H9 (cell line): ENCODE data around the gene ZNF621. TPM values are rescaled to one million over a fixed set of nuclear protein-coding genes. Genes with fewer than 3 reads are reported as not detected.

Source experiments
- DNase-seq: peaks from one replicate; pipeline ENCODE4 v3.0.0-alpha.2; 2017
- H2AFZ ChIP-seq: one replicate; pipeline ENCODE4 v1.6.1; 2013; ENCODE audit warnings: mild to moderate bottlenecking, low read length, control low read depth, moderate library complexity
- H2AK5ac ChIP-seq: 2 replicates; pipeline ENCODE4 v1.6.1; 2013; ENCODE audit warnings: low read length, control low read depth, mixed read lengths; ENCODE audit not compliant: insufficient read length
- H2BK120ac ChIP-seq: one replicate; pipeline ENCODE4 v1.6.1; 2013; ENCODE audit warnings: low read depth, mild to moderate bottlenecking, low read length, control low read depth, inconsistent platforms; ENCODE audit not compliant: poor library complexity, severe bottlenecking
- H2BK12ac ChIP-seq: 2 replicates; pipeline ENCODE4 v1.6.1; 2013; ENCODE audit warnings: low read length, control low read depth, mixed read lengths, low read depth; ENCODE audit not compliant: insufficient read length
- H2BK15ac ChIP-seq: 2 replicates; pipeline ENCODE4 v1.6.1; 2013; ENCODE audit warnings: low read depth, low read length, control low read depth
- H2BK20ac ChIP-seq: one replicate; pipeline ENCODE4 v1.6.1; 2013; ENCODE audit warnings: low read depth, mild to moderate bottlenecking, low read length, control low read depth, inconsistent platforms; ENCODE audit not compliant: poor library complexity, severe bottlenecking
- H2BK5ac ChIP-seq: 2 replicates; pipeline ENCODE4 v1.6.1; 2013; ENCODE audit warnings: low read length, control low read depth, mixed read lengths; ENCODE audit not compliant: insufficient read length
- H3K14ac ChIP-seq: 2 replicates; pipeline ENCODE4 v1.6.1; 2013; ENCODE audit warnings: low read length, control low read depth; ENCODE audit not compliant: insufficient read depth
- H3K18ac ChIP-seq: 2 replicates; pipeline ENCODE4 v1.6.1; 2013; ENCODE audit warnings: low read depth, mild to moderate bottlenecking, mixed read lengths, low read length, control low read depth; ENCODE audit not compliant: insufficient read length
- H3K23ac ChIP-seq: 2 replicates; pipeline ENCODE4 v1.6.1; 2013; ENCODE audit warnings: low read length, control low read depth, mixed read lengths, low read depth; ENCODE audit not compliant: insufficient read length
- H3K23me2 ChIP-seq: 2 replicates; pipeline ENCODE4 v1.6.1; 2013; ENCODE audit warnings: low read depth, mild to moderate bottlenecking, mixed read lengths, low read length, control low read depth; ENCODE audit not compliant: insufficient read length, poor library complexity, severe bottlenecking
- H3K27ac ChIP-seq: 2 replicates; pipeline ENCODE4 v1.5.1; 2013; ENCODE audit warnings: low read length, control low read depth, mixed read lengths, low read depth; ENCODE audit not compliant: insufficient read length
- H3K27me3 ChIP-seq: 2 replicates; pipeline ENCODE4 v1.6.1; 2013; ENCODE audit warnings: low read length, control low read depth, inconsistent platforms; ENCODE audit not compliant: insufficient read depth
- H3K4ac ChIP-seq: 2 replicates; pipeline ENCODE4 v1.6.1; 2013; ENCODE audit warnings: low read depth, mild to moderate bottlenecking, control low read depth, inconsistent platforms, low read length, moderate library complexity
- H3K4me1 ChIP-seq: 2 replicates; pipeline ENCODE4 v1.6.1; 2013; ENCODE audit warnings: low read length, control low read depth, inconsistent platforms; ENCODE audit not compliant: insufficient read depth
- H3K4me2 ChIP-seq: 2 replicates; pipeline ENCODE4 v1.6.1; 2013; ENCODE audit warnings: low read length, control low read depth, mixed read lengths; ENCODE audit not compliant: insufficient read length, insufficient read depth
- H3K56ac ChIP-seq: 2 replicates; pipeline ENCODE4 v1.6.1; 2013; ENCODE audit warnings: low read depth, mild to moderate bottlenecking, mixed read lengths, low read length, control low read depth; ENCODE audit not compliant: insufficient read length
- H3K79me1 ChIP-seq: 2 replicates; pipeline ENCODE4 v1.6.1; 2013; ENCODE audit warnings: low read depth, mild to moderate bottlenecking, moderate library complexity, low read length, control low read depth, inconsistent platforms; ENCODE audit not compliant: insufficient read depth, poor library complexity, severe bottlenecking
- H3K79me2 ChIP-seq: 2 replicates; pipeline ENCODE4 v1.6.1; 2013; ENCODE audit warnings: low read length, control low read depth, inconsistent platforms; ENCODE audit not compliant: insufficient read depth
- H3K9ac ChIP-seq: 2 replicates; pipeline ENCODE4 v1.6.1; 2013; ENCODE audit warnings: low read length, control low read depth, mixed read lengths; ENCODE audit not compliant: insufficient read length; ENCODE audit errors: extremely low read depth
- H3K9me3 ChIP-seq: one replicate; pipeline ENCODE4 v1.6.1; 2013; ENCODE audit warnings: low read depth, low read length, inconsistent platforms; ENCODE audit not compliant: control insufficient read depth
- H3T11ph ChIP-seq: one replicate; pipeline ENCODE4 v1.6.1; 2013; ENCODE audit warnings: mild to moderate bottlenecking, low read length, control low read depth, inconsistent platforms
- H4K20me1 ChIP-seq: one replicate; pipeline ENCODE4 v1.6.1; 2013; ENCODE audit not compliant: control insufficient read depth, insufficient read length, insufficient read depth
- H4K5ac ChIP-seq: 2 replicates; pipeline ENCODE4 v1.6.1; 2013; ENCODE audit warnings: low read depth, mild to moderate bottlenecking, mixed read lengths, low read length, control low read depth; ENCODE audit not compliant: insufficient read length
- H4K8ac ChIP-seq: replicated peaks from 2 replicates; pipeline ENCODE4 v1.6.1; 2013; ENCODE audit warnings: low read length, control low read depth, mixed read lengths, low read depth; ENCODE audit not compliant: insufficient read length
- H4K91ac ChIP-seq: 2 replicates; pipeline ENCODE4 v1.6.1; 2013; ENCODE audit warnings: low read depth, mild to moderate bottlenecking, moderate library complexity, mixed read lengths, low read length, control low read depth; ENCODE audit not compliant: insufficient read length
- H3K27ac Mint-ChIP-seq, 3 experiments: 2 replicates in 2 of 3; 3 replicates in 1 of 3; pipeline ENCODE4 v1.8.0; 2020 to 2021; ENCODE audit warnings: mixed read lengths in 3 of 3, mild to moderate bottlenecking in 1 of 3, moderate library complexity in 1 of 3
- H3K27me3 Mint-ChIP-seq: 2 replicates; pipeline ENCODE4 v1.8.0; 2021; ENCODE audit warnings: low read depth, mild to moderate bottlenecking, moderate library complexity, mixed read lengths
- H3K36me3 Mint-ChIP-seq, 3 experiments: 2 replicates in 2 of 3; 3 replicates in 1 of 3; pipeline ENCODE4 v1.8.0; 2020 to 2021; ENCODE audit warnings: low read depth in 3 of 3, mixed read lengths in 3 of 3; ENCODE audit not compliant: insufficient read depth in 1 of 3
- H3K4me1 Mint-ChIP-seq, 2 experiments: 2 replicates each; pipeline ENCODE4 v1.8.0; 2020; ENCODE audit warnings: mixed read lengths in 2 of 2
- H3K4me3 Mint-ChIP-seq, 2 experiments: 2 replicates in 1 of 2; 3 replicates in 1 of 2; pipeline ENCODE4 v1.8.0; 2020 to 2021; ENCODE audit warnings: mild to moderate bottlenecking in 2 of 2, mixed read lengths in 2 of 2, moderate library complexity in 1 of 2
- H3K9me3 Mint-ChIP-seq, 2 experiments: 2 replicates in 1 of 2; 3 replicates in 1 of 2; pipeline ENCODE4 v1.8.0; 2020; ENCODE audit warnings: mild to moderate bottlenecking in 2 of 2, mixed read lengths in 2 of 2, moderate library complexity in 1 of 2
- CTCF ChIP-seq: fragments of 200-600 bp; sonication (generic); conservative IDR thresholded peaks from 3 replicates; pipeline ENCODE4 v1.8.0; 2021; ENCODE audit warnings: antibody characterized with exemption, mild to moderate bottlenecking
- WGBS: extraction: QIAGEN DNeasy Blood & Tissue Kit; methylation state at CpG from one replicate; pipeline ENCODE4 v1.1.7; 2013; ENCODE audit warnings: missing lambda C conversion rate, low lambda C conversion rate, mixed read lengths; ENCODE audit not compliant: insufficient read length; ENCODE audit errors: extremely low coverage; 5-methylcytosine and 5-hydroxymethylcytosine counted together
- total RNA-seq: library from RNA; stranded (reverse); gene quantifications from 2 replicates; pipeline ENCODE4 v1.2.1, GENCODE V29; 2021

The ZNF621 gene
- total RNA-seq, 1 experiment from 2014 or later: 23.8 TPM

- Histone ChIP-seq H2BK15ac (no peak within 1 kb of the TSS), H2BK12ac (no peak within 1 kb of the TSS), H2BK20ac (no peak within 1 kb of the TSS), H4K8ac (no peak within 1 kb of the TSS), H3K4me2 (peak within 1 kb of the TSS; percentile 85), H3K4me1 (no peaks in the 10 kb centered on the region), H3K27me3 (no peaks in the 10 kb centered on the region), H2BK120ac (no peak within 1 kb of the TSS), H4K5ac (no peak within 1 kb of the TSS), H3T11ph (no peak within 1 kb of the TSS), H3K27ac (no peak within 1 kb of the TSS), H3K23me2 (peaks cover 4% of the 10 kb centered on the region), H4K20me1 (no peaks in the 10 kb centered on the region), H2AFZ (peak within 1 kb of the TSS; percentile 63), H3K9ac (peak within 1 kb of the TSS; percentile 88), H2AK5ac (no peak within 1 kb of the TSS), H3K23ac (no peak within 1 kb of the TSS), H3K56ac (no peak within 1 kb of the TSS), H2BK5ac (no peak within 1 kb of the TSS), H4K91ac (no peak within 1 kb of the TSS), H3K18ac (peak within 1 kb of the TSS; percentile 52), H3K79me1 (no peaks in the 10 kb centered on the region), H3K79me2 (peaks cover 2% of the 10 kb centered on the region; the same call in 1 of the 2 replicates), H3K14ac (peak within 1 kb of the TSS; percentile 84; the same call in 1 of the 2 replicates), H3K9me3 (no peaks in the 10 kb centered on the region), H3K4ac (no peak within 1 kb of the TSS)
- WGBS: no CpG with 5 or more reads among the region's 44 CpGs
- TF ChIP-seq CTCF: peak; percentile 58
- H3K4me3 Mint-ChIP-seq: peak within 1 kb of the TSS; percentile 97 to 99
- no peaks in the 10 kb centered on the region for H3K27me3 Mint-ChIP-seq
- H3K36me3 Mint-ChIP-seq: peaks cover 14 to 35% (median 33%) of the 10 kb centered on the region in 3 experiments; a peak in 6 of 7 replicates
- peaks cover 10 to 14% of the 10 kb centered on the region in 2 experiments for H3K4me1 Mint-ChIP-seq
- peaks cover 0 to 2% of the 10 kb centered on the region in 2 experiments; a peak in 1 of 5 replicates for H3K9me3 Mint-ChIP-seq
- peak within 1 kb of the TSS; percentile 94 to 98 (median 97) for H3K27ac Mint-ChIP-seq
- peak; percentile 93 for DNase-seq
Measured at GRCh38 chr3:40505599-40506462, 18.9 kb upstream of the ZNF621 start, which contains the start of gene ZNF620. Gene ZNF620 (plus strand): TSS chr3:40506039. CDS start chr3:40506353, 314 bp downstream.
